BJ (cell line): ENCODE measurements around the gene RAB11FIP2. TPM values are rescaled to one million over a fixed set of nuclear protein-coding genes. Genes with fewer than 3 reads are reported as not detected.

Experiments used
- CTCF ChIA-PET: fragments of 350-600 bp; formaldehyde crosslinking; extraction: SDS; loops from one replicate; lab custom pipeline; 2021; ENCODE audit warnings: antibody characterized with exemption, inconsistent platforms; lab: Yijun Ruan, JAX
- POLR2A ChIA-PET: fragments of 300-600 bp; sonication (Branson Sonifier 250); formaldehyde crosslinking; extraction: SDS; loops from one replicate; lab custom pipeline; 2021; ENCODE audit warnings: antibody characterized with exemption; lab: Charles Lee
- DNase-seq: peaks from one replicate; pipeline ENCODE4 v3.0.0-alpha.2; 2011; ENCODE audit warnings: low read depth
- H3K27me3 ChIP-seq: 2 replicates; pipeline ENCODE4 v1.6.0; 2011; ENCODE audit warnings: low read length; ENCODE audit not compliant: control insufficient read depth, insufficient read depth
- H3K36me3 ChIP-seq: 2 replicates; pipeline ENCODE4 v1.5.1; 2011; ENCODE audit warnings: low read length; ENCODE audit not compliant: control insufficient read depth, insufficient read depth
- H3K4me3 ChIP-seq: 2 replicates; pipeline ENCODE4 v1.5.1; 2011; ENCODE audit warnings: low read depth, mild to moderate bottlenecking, control low read depth, low read length
- polyA plus RNA-seq: library from polyadenylated mRNA; depleted of rRNA; stranded (reverse); fragments of >200 nt; gene quantifications from 2 replicates; pipeline ENCODE4 v1.2.3, GENCODE V29; 2011
- TF ChIP-seq, protein P1 (sequence below): IDR thresholded peaks from 2 replicates; pipeline ENCODE4 v1.5.1; 2011; ENCODE audit warnings: low read depth, mild to moderate bottlenecking, control low read depth, inconsistent platforms, low read length, moderate library complexity; ENCODE audit not compliant: insufficient read depth

Gene RAB11FIP2
- polyA plus RNA-seq, 1 experiment: 5.2 TPM

DNA sequence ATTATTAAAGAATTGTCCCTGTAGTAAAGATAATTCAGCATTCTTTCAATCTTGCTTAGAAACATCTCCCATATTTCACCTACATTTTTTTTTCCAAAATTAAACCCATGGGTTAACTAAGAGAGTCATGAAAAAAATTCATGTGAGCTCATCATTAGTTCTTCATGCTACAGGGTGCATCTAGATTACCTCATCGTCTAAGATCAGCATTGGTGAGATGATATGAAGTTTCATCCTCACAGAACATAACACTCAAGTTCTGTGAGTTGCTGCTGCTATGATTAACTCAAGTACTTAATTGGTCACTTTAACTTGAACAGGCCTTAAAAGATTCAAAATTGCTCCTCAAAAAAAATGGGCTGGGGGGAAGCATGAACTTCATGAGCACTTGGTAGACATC is 50.0 kb downstream of the RAB11FIP2 start:
- no peaks in the 10 kb centered on the region for H3K27me3 ChIP-seq
- CTCF ChIA-PET: no interaction called here

DNA sequence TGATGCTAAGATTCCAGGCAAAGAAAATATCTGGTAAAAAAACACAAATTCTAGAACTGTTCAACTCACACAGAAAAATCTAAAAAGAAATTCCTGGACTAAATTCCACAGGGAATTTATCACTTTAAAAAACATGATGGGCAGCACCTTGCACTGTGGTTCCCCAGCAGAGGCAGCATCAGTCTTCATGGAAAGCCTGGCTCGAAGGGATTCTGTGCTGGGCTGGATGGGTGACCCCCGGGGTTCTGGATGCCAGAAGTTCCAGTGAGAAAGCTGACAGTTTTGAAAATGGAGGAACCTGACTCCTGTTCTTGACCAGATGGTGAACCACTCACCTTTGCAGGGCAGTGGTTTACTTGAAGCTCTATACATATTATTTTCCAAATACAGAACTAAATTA is 52.0 kb downstream of the RAB11FIP2 start:
- no peaks in the 10 kb centered on the region for H3K36me3 ChIP-seq
- TF ChIP-seq, protein P1, sequence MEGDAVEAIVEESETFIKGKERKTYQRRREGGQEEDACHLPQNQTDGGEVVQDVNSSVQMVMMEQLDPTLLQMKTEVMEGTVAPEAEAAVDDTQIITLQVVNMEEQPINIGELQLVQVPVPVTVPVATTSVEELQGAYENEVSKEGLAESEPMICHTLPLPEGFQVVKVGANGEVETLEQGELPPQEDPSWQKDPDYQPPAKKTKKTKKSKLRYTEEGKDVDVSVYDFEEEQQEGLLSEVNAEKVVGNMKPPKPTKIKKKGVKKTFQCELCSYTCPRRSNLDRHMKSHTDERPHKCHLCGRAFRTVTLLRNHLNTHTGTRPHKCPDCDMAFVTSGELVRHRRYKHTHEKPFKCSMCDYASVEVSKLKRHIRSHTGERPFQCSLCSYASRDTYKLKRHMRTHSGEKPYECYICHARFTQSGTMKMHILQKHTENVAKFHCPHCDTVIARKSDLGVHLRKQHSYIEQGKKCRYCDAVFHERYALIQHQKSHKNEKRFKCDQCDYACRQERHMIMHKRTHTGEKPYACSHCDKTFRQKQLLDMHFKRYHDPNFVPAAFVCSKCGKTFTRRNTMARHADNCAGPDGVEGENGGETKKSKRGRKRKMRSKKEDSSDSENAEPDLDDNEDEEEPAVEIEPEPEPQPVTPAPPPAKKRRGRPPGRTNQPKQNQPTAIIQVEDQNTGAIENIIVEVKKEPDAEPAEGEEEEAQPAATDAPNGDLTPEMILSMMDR: no peak
- ChIA-PET CTCF (no interaction called here), POLR2A (no interaction called here)
- H3K27me3 ChIP-seq: no peaks in the 10 kb centered on the region
- no peak overlapping the region for H3K4me3 ChIP-seq
- DNase-seq: no peak

More for the DNA sequence above, 50.0 kb downstream of the RAB11FIP2 start:
- no peak for DNase-seq
- no peak overlapping the region for H3K4me3 ChIP-seq
- TF ChIP-seq, protein P1: no peak
- POLR2A ChIA-PET: no interaction called here
- H3K36me3 ChIP-seq: no peaks in the 10 kb centered on the region

DNA sequence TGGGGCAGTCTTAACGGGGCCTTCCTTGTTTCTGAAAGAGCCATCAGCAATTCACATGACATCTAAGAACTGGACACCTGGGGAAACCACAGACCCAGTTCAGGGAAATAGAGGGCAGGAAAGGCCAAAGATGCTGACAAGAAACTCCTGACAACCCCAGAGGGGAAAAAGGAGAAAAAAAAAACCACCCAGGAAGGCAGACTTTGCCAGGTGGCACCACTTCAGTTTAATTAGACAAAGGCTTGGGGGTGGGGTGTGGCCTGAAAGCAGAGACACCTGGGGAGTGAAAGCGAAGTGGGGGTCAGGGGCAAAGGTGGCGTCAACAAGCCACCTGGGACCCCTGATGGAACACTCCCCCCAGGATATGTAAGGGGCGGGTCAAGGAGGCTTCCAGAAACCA is 53.6 kb downstream of the RAB11FIP2 start:
- DNase-seq: no peak
- POLR2A ChIA-PET: no interaction called here
- CTCF ChIA-PET: no interaction called here

DNA sequence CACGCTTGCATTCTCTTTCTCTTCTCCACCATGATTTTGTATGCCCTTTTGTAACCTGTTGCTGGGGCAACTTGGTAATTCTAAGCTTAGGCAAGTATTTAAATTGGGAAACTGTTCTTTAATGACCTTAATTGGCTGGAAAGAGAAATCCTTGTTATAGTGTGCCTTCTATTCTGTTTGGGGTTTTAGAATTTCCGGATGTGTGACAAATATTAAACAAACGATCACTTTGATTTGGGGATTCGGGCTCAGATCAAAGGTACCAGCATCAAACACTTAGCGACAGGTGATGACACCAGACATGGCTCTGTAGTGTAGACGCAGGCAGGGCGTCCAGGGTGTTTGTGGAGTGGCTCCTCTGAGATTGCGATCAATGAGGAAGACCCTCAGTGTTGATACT is 55.0 kb downstream of the RAB11FIP2 start:
- TF ChIP-seq, protein P1: no peak
- ChIA-PET POLR2A (no interaction called here), CTCF (no interaction called here)
- H3K27me3 ChIP-seq: no peaks in the 10 kb centered on the region
- H3K4me3 ChIP-seq: no peak overlapping the region
- no peak for DNase-seq
- H3K36me3 ChIP-seq: no peaks in the 10 kb centered on the region

More for the DNA sequence above, 53.6 kb downstream of the RAB11FIP2 start:
- Histone ChIP-seq H3K27me3 (no peaks in the 10 kb centered on the region), H3K4me3 (no peak overlapping the region), H3K36me3 (no peaks in the 10 kb centered on the region)
- TF ChIP-seq, protein P1: no peak

DNA sequence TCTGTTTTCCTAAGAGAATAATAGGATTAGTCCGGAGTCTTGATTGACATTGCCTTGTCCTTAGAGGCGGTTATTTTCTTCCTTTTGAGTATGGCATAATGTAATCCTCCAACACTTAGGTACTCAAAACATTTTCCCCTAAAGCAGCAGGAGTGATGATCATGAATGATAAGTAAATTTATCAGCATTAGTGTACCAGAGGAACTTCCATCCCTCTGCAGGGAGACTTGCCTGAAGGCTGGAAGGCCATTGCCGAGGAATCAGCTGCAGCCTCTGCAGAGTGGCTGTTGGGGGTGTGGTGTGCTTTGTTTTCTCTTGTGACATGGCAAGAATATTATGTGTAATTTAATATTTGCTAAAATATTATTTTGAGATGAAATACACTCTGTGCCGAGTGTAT is 56.8 kb downstream of the RAB11FIP2 start:
- Histone ChIP-seq H3K36me3 (no peaks in the 10 kb centered on the region), H3K27me3 (no peaks in the 10 kb centered on the region), H3K4me3 (no peak overlapping the region)
- DNase-seq: no peak
- POLR2A ChIA-PET: no interaction called here
- TF ChIP-seq, protein P1: no peak
- CTCF ChIA-PET: no interaction called here
